Thymus (tissue), 11 donors: ENCODE measurements around the gene ITPK1. TPM values are rescaled to one million over a fixed set of nuclear protein-coding genes. Genes with fewer than 3 reads are reported as not detected.

Experiments used
- DNase-seq, 9 donors: peaks; one replicate each; pipeline ENCODE4 v3.0.0-alpha.2; 2013; ENCODE audit warnings: low spot score in 9 of 9, low read depth in 6 of 9, missing footprints in 1 of 9
- H3K27ac ChIP-seq, 2 donors: one replicate each; pipeline ENCODE4 v1.5.1; 2013; ENCODE audit warnings: control low read depth in 1 of 2, low read depth in 1 of 2, low read length in 1 of 2, mild to moderate bottlenecking in 1 of 2, moderate library complexity in 1 of 2
- H3K27me3 ChIP-seq, 2 donors: one replicate each; pipeline ENCODE4 v1.5.1; 2013; ENCODE audit warnings: low read length in 1 of 2; ENCODE audit not compliant: control insufficient read depth in 2 of 2, insufficient read depth in 1 of 2
- H3K36me3 ChIP-seq, 2 donors: one replicate each; pipeline ENCODE4 v1.5.1; 2013; ENCODE audit warnings: low read length in 1 of 2, mild to moderate bottlenecking in 1 of 2, moderate library complexity in 1 of 2; ENCODE audit not compliant: control insufficient read depth in 2 of 2, insufficient read depth in 2 of 2
- H3K4me1 ChIP-seq, 2 donors: one replicate each; pipeline ENCODE4 v1.5.1; 2013; ENCODE audit warnings: low read length in 2 of 2; ENCODE audit not compliant: control insufficient read depth in 2 of 2, insufficient read depth in 2 of 2
- H3K4me3 ChIP-seq, 2 donors: one replicate each; pipeline ENCODE4 v1.5.1; 2013; ENCODE audit warnings: low read length in 2 of 2, control low read depth in 1 of 2, mild to moderate bottlenecking in 1 of 2
- H3K9me3 ChIP-seq, 2 donors: one replicate each; pipeline ENCODE4 v1.5.1; 2013; ENCODE audit warnings: low read length in 1 of 2, mild to moderate bottlenecking in 1 of 2; ENCODE audit not compliant: control insufficient read depth in 2 of 2, insufficient read depth in 1 of 2
- WGBS: extraction: QIAGEN DNeasy Blood & Tissue Kit; methylation state at CpG from one replicate; pipeline ENCODE4 v1.1.7; 2013; 5-methylcytosine and 5-hydroxymethylcytosine counted together
- polyA plus RNA-seq: library from polyadenylated mRNA; stranded (reverse); fragments of 200-250 nt; gene quantifications from one replicate; pipeline ENCODE4 v1.2.3, GENCODE V29; 2013
- total RNA-seq: library from RNA; stranded (reverse); fragments of 120-200 nt; gene quantifications from one replicate; pipeline ENCODE4 v1.2.4, GENCODE V29; 2013
- donor health status: healthy.

Gene ITPK1
- total and polyA plus RNA-seq, 2 donors: 9.5 to 20.9 TPM

DNA sequence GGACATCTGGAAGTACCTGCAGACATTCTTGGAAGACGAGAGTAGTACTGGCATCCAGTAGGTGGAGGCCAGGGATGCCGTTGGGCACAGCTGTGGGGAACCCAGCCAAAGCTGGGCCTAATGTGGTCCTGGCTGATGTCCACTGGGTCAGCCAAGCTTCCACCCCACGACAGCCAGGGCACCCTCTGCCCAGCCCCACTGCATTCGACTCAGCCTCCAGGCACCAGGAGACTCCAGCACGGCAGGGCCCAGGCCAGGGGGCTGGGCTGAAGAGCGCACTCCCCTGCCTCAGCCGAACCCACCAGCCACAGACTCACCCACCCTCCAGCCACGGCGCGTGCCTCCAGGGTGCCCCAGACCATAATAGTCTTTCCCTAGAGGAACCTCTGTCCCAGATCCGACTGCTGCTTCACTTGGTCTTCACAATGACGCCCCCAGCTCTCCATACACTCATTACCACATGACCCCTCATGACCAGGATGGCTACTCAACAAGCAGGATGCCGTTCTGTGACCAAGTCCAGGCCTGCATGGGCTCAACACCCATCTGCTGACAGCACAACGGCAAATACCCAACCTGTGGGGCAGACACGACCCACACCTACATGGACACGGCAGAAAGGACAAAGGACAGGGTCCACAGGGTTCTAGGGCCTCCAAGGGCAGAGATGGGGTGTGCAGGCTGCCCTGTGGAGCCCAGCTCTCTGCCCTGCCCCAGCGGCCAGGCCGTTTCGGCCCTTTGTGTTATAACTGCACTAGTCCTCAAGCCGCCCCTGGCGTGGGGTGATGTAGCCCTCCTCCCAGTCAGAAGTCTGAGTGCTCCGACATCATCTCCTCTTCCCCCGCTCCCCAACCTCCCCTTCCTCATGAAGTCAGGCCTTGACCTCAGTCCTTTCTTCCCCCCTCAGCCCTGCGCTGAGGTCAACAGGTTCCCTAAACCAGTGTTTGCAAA, 22.8 kb downstream of the ITPK1 start:
- H3K27ac ChIP-seq: no peak overlapping the region
- H3K4me3 ChIP-seq: no peak overlapping the region
- H3K9me3 ChIP-seq: no peaks in the 10 kb centered on the region
- no peaks in the 10 kb centered on the region for H3K36me3 ChIP-seq
- DNase-seq: no peak
- WGBS: 97% methylated on average over 24 of the region's 24 CpGs
- H3K27me3 ChIP-seq: no peaks in the 10 kb centered on the region
- peaks cover 0 to 6% of the 10 kb centered on the region in 2 donors for H3K4me1 ChIP-seq

DNA sequence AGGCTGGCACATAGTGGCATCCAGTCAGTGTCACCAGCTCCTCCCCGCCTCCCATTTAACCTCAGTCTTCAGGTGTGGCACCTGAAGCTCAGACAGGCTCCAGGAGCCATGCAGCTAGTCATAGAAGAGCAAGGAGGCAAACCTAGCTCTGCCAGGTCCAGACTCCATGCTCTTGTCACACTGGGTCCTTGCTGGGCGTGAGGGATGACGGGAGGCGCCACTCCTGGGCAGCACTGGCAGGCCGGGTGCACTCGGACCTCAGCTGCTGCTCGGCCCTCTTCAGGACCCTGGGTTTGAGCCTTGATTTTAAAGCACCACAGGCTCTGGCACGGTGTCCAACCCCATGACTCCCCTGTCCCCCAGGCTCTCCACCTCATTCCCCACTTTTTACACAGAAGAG, 24.1 kb downstream of the ITPK1 start:
- H3K36me3 ChIP-seq: no peaks in the 10 kb centered on the region
- DNase-seq: no peak
- no peaks in the 10 kb centered on the region for H3K27me3 ChIP-seq
- H3K4me3 ChIP-seq: no peak overlapping the region
- H3K4me1 ChIP-seq: peaks cover 0 to 7% of the 10 kb centered on the region in 2 donors
- H3K27ac ChIP-seq: no peak overlapping the region
- 98% methylated on average over 8 of the region's 8 CpGs for WGBS
- no peaks in the 10 kb centered on the region for H3K9me3 ChIP-seq

DNA sequence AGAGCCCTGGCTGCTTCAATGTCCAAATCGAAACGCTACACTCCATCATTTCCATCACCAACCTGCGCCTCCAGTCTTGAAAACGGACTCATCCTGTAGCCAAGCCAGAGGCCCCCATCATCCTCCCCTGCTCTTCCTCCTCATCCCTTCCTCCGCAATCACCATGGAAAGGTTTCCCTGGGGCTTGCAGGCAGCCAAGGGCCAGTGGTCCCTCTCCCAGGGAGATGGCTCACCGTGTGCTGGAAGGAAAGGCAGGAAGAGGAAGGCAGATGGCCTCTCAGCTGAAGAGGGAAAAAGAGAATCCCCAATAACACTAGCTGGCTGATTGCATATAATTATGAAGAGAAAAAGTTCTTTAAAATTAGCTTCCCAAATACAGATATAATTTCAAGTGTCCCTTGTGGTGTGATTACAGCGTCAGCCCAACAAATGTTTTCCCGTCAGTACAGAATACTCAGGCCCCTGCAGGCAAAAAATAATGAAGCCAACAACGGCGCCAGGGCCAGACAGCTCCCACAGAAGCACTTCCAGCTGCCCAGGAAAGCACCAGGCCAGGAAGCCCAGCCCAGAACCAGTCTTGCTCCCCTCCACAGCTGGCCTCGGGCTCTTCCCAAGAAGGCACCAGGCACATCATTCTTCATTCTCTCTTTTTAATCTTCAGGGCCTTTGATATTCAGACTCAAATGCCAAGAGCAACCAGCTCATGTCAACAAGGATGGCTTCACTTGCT, 24.7 kb downstream of the ITPK1 start:
- Histone ChIP-seq H3K9me3 (no peaks in the 10 kb centered on the region), H3K4me3 (no peak overlapping the region), H3K27ac (no peak overlapping the region), H3K36me3 (no peaks in the 10 kb centered on the region), H3K4me1 (peaks cover 0 to 12% of the 10 kb centered on the region in 2 donors), H3K27me3 (no peaks in the 10 kb centered on the region)
- WGBS: 90% methylated on average over 11 of the region's 11 CpGs
- DNase-seq: no peak

DNA sequence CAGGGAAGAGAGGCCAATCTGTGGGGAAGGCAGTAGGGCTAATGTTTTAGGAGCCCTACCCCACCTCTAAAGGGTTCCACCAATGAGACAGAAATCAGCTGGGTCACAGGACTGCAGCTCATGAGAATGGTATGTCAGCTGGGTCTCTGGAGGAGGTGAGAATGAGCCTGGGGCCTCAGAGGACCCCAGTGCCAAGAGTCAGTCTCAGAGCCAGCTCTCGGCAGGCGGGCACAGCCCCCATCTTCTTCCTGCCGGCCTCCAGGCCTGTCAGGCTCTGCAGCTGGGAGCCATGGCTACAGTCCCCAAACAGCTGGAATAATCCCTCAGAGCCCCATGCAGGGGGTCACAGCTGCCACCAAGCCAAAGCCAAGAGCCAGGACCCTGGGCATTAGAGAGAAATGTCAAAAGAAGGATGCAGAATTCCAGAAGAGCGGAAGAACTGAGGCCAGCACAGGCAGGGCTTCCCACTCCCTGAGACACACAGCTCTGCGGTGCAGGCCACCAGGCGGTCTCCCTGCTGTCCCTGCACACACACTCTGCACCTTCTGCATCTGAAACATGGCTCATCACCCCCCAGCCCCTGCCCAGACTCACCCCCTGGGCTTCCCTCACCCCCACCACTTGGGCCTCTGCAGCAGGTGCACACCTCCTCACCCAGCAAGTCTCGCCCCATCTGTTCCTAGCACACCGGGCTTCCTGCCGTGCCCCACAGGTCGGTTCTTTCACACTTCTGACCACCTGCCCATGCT, 26.0 kb downstream of the ITPK1 start:
- Histone ChIP-seq H3K36me3 (no peaks in the 10 kb centered on the region), H3K4me1 (peaks cover 0 to 17% of the 10 kb centered on the region in 2 donors), H3K4me3 (no peak overlapping the region), H3K27ac (no peak overlapping the region), H3K9me3 (no peaks in the 10 kb centered on the region), H3K27me3 (no peaks in the 10 kb centered on the region)
- 82% methylated on average over 10 of the region's 10 CpGs for WGBS
- DNase-seq: no peak

- Histone ChIP-seq H3K4me1 (peaks cover 0 to 31% of the 10 kb centered on the region in 2 donors), H3K4me3 (no peak overlapping the region), H3K9me3 (no peaks in the 10 kb centered on the region), H3K27ac (no peak overlapping the region), H3K36me3 (no peaks in the 10 kb centered on the region), H3K27me3 (no peaks in the 10 kb centered on the region)
- DNase-seq: no peak
- 74% methylated on average over 8 of the region's 8 CpGs for WGBS
Observed at GRCh38 chr14:93086441-93087055, 29.2 kb downstream of the ITPK1 start.

DNA sequence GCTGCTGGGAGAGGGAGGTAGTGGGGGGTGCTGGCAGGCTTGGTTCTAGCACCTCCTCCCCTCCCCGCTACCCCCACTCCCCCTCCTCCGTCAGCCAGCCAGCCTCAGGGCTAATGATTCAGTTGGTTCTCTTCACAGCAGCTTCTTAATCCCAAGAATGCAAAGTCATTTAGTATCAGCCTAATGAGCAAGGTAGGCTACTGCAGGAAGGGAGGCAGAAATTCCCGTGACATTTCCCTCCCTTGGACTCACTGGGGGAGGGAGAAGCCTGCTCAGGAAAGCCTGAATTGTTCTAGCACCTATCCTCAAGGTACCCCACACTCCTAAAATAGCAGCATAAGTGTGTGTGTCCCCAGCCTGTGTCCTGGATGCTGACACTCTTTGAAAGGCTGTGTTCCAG, 29.8 kb downstream of the ITPK1 start:
- WGBS: 82% methylated on average over 3 of the region's 3 CpGs
- no peaks in the 10 kb centered on the region for H3K36me3 ChIP-seq
- no peaks in the 10 kb centered on the region for H3K27me3 ChIP-seq
- no peaks in the 10 kb centered on the region for H3K9me3 ChIP-seq
- no peak overlapping the region for H3K4me3 ChIP-seq
- H3K27ac ChIP-seq: no peak overlapping the region
- peaks cover 0 to 33% of the 10 kb centered on the region in 2 donors for H3K4me1 ChIP-seq
- no peak for DNase-seq

DNA sequence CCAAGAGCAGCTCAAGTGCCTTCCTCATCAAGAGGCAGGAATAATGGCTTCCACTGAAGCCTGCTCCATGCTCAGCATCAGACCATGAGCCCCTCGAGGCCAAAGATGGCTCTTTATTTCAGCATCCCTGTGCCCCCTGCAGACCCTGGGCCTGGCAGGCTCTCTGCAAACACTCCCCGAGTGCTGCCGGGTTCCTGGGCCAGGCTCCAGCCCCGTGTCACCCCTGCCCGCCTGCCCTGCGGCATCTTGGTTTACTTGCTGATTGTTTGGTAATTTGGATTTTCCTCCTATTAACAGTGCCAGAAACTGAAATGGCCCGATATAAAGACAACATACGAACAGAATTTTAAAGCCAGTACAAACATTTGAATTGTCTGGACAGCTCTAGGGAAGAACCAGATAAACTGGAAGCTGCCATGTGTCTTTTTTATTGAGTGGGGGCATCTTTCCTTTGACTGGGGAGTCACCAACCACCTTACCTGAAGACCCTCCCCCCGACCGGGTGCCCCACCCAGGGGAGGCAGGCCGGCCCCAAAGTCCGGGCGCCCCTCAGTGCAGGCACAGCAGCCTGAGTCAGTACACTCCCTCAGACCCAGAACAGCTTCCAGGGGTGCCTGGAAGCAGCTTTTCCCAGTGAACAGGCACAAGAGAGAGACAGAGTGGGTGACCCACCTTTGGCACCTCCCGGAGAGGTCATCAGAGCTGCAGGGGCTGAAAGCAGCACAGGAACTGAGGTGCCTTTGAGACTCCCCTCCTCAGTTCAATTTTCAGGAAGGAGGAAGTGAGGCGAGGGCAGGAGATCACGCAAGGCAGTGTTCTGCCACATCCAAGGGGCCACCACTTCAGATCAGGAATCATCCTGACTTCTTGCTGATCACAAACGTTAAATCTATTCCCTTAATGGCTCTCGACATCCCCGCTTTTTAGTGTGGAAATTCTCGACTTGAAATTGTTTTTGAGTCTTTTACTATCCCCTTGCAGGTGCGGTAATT, 30.6 kb downstream of the ITPK1 start:
- DNase-seq: no peak
- WGBS: 83% methylated on average over 21 of the region's 21 CpGs
- Histone ChIP-seq H3K36me3 (no peaks in the 10 kb centered on the region), H3K4me3 (no peak overlapping the region), H3K4me1 (peaks cover 0 to 33% of the 10 kb centered on the region in 2 donors), H3K27ac (no peak overlapping the region), H3K27me3 (no peaks in the 10 kb centered on the region), H3K9me3 (no peaks in the 10 kb centered on the region)

DNA sequence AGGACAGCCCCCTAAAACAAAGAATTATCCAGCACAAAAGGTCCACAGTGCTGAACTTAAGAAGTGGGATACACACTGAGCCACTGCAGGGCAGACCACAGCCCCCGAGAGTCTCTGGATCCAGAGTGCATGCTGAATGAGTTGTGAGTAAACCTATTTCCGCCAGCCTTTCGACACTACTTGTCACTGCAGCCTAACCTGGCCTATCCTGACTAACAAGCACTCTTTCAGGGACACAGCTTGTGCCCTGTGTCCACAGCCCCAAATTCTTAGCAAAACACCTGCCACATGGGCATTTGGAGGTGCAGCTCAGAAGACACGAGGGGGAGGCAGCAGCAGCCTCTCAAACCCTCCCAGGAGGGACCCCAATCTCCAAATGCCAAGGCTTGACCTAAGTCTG, 31.3 kb downstream of the ITPK1 start:
- no peaks in the 10 kb centered on the region for H3K36me3 ChIP-seq
- WGBS: 96% methylated on average over 4 of the region's 4 CpGs
- no peak overlapping the region for H3K27ac ChIP-seq
- peaks cover 0 to 29% of the 10 kb centered on the region in 2 donors for H3K4me1 ChIP-seq
- no peaks in the 10 kb centered on the region for H3K27me3 ChIP-seq
- H3K9me3 ChIP-seq: no peaks in the 10 kb centered on the region
- DNase-seq: no peak
- no peak overlapping the region for H3K4me3 ChIP-seq
